HS-5 (cell line): ENCODE measurements around the gene SH3BGRL3.
"Not testable (repeated sequence)": the region's sequence is repeated elsewhere in the genome, so short reads cannot be mapped to it uniquely, and the experiment has no call there.

ENCODE experiments used
- DNase-seq: peaks from one replicate; pipeline ENCODE4 v3.0.0-alpha.2; 2012; ENCODE audit warnings: low read depth

Gene SH3BGRL3

GRCh38 chr1:26317146-26317545 lies 37.3 kb downstream of the SH3BGRL3 start:
- DNase-seq: no peak

GRCh38 chr1:26317612-26318337 lies 37.9 kb downstream of the SH3BGRL3 start, which contains the start of gene CD52:
TSS of gene CD52 (plus strand) at chr1:26317958. CDS start at chr1:26318018, 60 bp downstream.
- no peak for DNase-seq

GRCh38 chr1:26318338-26319064 lies 38.6 kb downstream of the SH3BGRL3 start:
- DNase-seq: no peak

- DNase-seq: no peak
Measured at GRCh38 chr1:26320896-26321295, 41.0 kb downstream of the SH3BGRL3 start.

- DNase-seq: peak; percentile 45
Measured at GRCh38 chr1:26321315-26322041, 41.6 kb downstream of the SH3BGRL3 start.

- DNase-seq: no peak
Measured at GRCh38 chr1:26322042-26322331, 42.1 kb downstream of the SH3BGRL3 start.

GRCh38 chr1:26323382-26323781 lies 43.5 kb downstream of the SH3BGRL3 start:
- no peak for DNase-seq

GRCh38 chr1:26324550-26324949 lies 44.7 kb downstream of the SH3BGRL3 start:
- DNase-seq: no peak

GRCh38 chr1:26327956-26328362 lies 48.1 kb downstream of the SH3BGRL3 start:
- no peak for DNase-seq

GRCh38 chr1:26328597-26328996 lies 48.7 kb downstream of the SH3BGRL3 start:
- no peak for DNase-seq

GRCh38 chr1:26329380-26329779 lies 49.5 kb downstream of the SH3BGRL3 start:
- DNase-seq: not testable (repeated sequence)

GRCh38 chr1:26330276-26330675 lies 50.4 kb downstream of the SH3BGRL3 start:
- DNase-seq: no peak
